Measurements from ENCODE around the gene L3MBTL1.

The L3MBTL1 gene

DNA sequence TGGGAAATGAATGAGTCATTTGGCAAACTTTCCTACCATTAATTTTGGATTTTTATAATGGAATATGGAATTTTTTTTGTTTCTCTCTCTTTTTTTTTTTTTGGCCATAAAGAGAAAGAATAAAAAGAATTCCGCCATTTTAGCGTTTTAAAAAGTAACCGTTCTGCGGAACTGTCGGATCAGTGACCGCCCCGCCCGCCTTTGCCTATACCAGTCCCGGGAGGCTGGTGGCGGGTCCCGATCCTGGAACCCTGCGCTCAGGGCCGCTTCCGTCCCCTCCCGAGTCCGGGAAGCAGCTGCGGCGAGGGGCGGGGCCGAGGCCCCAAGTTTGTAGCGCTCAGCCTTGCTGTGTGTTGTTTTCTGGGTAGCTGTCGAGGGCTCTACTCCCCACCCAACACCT is 609 bp downstream of the L3MBTL1 start:
- no peak for DNase-seq

DNA sequence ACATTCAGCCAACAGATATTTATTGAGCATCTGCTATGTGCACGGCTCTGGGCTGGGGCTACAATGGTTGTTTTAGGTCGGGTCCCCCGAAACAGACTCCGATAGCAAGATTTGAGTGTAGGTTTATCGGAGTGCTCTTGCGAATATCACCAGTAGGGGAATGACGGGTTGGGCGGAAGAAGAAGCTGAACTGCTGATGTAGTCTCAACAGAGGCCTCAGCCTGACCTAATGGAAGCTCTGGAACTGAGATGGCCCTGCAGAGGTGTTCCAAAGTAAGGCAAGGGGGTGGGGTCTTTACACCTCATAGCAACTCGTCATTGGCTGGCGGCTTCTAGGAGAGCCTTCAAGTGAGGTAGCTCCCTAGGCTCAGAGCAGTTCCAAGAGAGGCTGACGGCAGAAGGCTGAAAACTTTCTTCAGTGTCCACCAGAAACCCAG is 1.1 kb downstream of the L3MBTL1 start:
- DNase-seq = no peak

DNA sequence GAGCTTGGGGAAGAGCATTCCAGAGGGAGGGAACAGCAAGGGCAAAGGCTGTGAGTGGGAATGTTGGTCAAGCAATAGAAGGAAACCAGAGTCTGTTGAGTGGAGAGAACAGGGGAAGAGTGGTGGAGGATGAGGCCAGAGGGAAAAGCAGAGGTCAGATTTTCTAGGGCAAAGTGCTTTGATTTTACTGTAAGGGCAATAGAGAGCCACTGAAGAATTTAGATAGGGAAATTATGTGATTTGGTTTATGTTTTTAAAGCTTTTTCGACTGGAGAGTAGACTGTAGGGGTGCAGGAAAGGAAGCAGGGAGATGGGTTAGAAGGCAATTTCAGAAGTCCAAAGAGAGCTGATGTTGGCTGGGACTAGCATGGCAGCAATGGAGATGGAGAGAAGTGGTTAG is 4.4 kb downstream of the L3MBTL1 start:
- DNase-seq = no peak

DNA sequence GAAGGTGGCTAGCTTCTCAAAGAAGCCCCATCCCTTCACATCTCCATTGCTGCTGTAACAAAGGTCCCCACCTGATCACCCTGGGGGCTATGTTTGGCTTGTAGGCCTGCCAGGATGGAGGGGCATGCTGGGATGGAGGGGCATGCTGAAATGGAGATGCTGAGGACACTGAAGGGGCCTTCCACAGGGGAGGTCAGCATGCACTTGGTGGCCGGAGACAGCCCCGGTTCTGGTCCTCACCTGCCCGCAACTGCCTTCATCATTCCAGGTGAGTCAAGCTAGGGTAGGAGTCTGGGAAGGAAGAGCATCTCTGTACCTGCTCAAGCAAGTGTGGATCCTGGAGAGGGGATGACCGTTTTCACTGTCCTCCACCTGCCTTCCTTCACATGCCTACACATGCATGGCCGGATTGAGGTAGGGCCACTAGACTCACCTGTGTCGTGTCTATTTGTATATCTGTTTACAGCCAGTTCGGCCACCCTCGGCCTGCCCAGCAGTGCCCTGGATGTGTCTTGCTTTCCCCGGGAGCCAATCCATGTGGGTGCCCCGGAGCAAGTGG is 6.0 kb downstream of the L3MBTL1 start:
- DNase-seq = no peak

DNA sequence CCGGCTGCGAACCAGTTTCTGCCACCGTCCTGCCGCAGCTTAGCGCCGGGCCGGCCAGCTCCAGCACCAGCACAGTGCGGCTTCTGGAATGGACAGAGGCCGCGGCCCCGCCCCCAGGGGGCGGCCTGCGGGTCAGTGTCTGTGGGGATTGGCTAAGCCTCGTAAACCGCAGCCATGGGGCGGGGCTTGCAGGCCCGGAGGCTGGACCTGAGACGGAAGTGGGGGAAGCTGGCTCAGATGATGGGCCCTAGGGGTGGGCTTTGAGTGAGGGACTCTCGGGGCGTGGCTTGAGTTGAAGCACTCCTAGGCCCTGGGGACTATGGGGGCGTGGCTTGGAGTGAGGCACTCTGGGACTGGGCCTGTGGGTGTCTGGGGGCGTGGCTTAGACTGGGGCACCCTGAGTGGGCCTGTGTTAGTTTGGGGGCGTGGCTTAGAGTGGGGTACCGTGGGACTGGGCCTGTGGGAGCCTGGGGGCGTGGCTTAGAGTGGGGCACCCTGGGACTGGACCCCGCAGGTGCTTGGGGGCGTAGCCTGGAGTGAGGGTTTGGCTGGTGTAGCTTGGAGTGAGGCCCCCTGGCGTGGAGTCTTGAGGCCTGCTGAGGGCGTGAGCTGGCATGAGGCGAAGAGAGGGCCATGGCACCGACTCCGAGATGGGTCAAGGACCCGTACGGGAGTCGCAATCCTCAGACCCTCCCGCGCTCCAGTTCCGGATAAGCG is 6.6 kb downstream of the L3MBTL1 start:
- no peak for DNase-seq

DNA sequence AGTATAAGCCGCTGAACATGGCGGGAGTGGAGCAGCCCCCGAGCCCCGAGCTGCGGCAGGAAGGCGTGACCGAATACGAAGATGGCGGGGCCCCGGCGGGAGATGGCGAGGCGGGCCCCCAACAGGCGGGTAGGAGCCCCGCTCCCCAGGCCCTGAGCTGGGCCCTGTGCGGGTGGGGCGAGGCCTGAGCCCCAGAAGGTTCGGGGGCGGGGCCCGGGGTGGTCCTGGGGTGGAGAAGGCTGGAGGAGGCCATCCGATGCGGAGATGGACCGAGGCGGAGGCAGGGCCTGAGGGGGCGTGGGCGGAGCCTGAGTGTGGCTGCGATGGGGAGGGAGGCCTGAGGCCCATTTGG is 7.1 kb downstream of the L3MBTL1 start:
- DNase-seq = no peak

DNA sequence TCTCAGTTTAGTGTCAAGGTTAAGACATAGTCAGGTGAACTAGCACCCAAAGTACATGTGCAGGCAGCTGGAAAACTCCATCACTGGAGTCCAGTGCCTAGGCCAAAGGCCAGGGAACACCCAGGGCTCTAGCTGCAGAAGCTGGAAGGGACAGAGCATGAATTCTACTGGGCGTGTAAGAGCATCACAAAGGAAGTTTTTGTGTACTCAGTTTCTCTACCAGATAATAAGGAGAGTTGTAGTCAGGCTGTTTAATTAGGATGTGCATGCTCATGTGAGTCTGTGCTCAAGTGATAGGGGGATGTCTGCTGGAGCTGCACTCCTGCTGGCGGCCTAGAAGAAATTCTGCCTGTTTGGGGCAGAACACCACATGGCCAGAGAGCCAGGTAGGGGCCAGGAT is 8.1 kb downstream of the L3MBTL1 start:
- no peak for DNase-seq

DNA sequence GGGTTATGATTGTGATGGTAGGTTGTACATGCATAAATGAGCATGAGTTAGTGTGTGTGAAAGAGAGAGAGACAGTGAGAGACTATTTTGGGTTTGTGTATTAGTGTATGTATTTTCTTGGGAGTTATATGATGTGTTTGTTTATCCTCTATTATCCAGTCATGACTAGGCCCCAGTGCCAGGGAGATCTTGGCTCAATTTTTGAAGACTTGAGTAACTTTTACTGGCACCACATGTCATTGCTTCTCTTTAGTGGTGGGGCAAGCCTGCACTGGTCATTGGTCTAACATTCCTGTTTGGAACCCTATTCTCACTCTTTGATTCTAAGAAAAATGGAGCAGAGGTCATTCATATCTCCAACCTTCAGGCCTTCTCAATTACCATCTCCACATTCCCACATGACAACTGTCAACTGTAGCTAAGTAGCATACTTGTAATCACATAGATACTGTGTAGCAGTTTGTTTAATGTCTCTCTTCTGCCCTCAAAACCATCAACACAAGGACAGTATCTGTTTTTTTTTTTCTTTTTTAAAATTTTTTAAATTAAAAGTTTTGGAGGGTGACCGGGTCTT is 8.8 kb downstream of the L3MBTL1 start:
- no peak for DNase-seq

DNA sequence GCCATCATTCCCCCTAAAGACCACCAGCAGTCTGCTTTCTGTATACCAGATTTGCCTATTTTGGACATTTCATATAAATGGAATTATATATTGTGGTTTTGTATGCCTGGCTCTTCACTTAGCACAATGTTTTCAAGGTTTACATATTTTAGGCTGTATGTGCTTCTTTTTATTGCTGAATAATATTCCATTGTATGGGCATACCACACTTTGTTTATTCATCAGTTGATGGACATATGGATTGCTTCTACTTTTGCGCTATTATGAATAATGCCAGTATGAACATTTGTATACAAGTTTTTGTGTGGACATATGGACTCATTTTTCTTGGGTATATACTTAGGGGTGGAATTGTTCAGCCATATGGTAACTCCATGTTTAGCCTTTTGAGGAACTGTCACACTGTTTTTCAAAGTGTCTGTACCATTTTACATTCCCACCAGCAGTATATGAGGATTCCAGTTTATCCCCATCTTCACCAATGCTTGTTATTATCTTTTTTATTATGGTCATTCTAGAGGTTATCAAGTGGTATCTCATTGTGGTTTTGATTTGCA is 12.7 kb downstream of the L3MBTL1 start:
- no peak for DNase-seq

DNA sequence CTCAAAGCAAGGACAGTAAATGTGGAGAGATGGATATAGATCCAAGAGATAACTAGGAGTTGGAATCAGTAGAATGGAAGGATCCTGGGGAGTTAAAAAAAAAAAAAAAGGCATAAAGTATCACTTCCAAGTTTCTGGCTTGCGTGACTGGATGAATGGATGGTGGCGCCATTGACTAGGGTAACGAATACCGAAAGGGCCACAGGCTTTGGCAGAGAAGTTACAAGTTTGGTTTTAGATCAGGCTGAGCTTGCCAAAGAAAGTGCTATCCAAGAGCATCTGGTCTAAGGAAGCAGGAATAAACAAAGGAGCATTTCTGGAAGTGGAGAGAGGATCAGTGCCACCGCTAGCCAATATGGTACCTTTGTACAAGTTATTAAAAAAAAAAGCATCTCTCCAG is 17.5 kb downstream of the L3MBTL1 start:
- DNase-seq = no peak

DNA sequence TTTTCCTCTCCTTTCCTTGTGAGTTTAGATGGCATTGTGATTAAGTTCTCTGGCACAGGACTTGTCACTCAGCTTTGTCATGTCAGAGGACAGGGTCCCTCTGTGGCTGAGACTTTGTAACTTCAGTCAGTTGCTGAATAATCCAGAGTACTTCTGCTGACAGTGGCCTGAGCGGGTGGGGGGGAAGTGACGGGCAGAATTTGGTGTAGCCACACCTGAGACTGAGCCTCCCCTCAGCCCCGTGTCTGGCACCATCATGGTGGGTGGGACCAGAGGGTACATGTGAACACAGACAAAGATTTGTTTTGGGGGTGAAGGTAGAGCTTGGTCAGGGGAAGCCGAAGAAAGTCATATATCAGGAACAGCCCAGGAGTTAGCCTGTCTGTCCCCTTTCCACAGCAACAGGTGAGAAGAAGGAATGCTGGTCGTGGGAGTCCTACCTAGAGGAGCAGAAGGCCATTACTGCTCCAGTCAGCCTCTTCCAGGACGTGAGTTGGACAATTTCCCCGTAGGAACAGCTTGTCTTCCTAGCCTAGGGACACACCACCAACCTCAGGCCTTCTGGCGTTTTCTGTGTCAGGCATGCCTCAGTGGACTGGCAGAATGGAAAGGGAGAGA is 20.9 kb downstream of the L3MBTL1 start:
- no peak for DNase-seq

DNA sequence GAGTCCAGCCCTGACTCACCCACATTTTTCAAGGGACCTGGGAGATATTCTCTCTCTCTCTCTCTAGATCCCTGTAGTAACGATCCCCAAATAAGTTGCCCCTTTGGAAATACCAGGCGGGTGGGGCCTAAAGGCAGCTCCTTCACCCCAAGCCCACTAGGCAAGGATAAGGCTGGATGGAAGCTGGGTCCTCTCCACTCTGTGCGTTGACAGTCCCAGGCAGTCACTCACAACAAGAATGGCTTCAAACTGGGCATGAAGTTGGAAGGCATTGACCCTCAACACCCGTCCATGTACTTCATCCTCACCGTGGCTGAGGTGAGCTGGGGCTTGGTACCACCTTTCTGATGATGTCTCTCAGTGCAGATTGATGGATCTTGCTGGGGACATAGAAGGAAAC is 21.6 kb downstream of the L3MBTL1 start:
- no peak for DNase-seq

DNA sequence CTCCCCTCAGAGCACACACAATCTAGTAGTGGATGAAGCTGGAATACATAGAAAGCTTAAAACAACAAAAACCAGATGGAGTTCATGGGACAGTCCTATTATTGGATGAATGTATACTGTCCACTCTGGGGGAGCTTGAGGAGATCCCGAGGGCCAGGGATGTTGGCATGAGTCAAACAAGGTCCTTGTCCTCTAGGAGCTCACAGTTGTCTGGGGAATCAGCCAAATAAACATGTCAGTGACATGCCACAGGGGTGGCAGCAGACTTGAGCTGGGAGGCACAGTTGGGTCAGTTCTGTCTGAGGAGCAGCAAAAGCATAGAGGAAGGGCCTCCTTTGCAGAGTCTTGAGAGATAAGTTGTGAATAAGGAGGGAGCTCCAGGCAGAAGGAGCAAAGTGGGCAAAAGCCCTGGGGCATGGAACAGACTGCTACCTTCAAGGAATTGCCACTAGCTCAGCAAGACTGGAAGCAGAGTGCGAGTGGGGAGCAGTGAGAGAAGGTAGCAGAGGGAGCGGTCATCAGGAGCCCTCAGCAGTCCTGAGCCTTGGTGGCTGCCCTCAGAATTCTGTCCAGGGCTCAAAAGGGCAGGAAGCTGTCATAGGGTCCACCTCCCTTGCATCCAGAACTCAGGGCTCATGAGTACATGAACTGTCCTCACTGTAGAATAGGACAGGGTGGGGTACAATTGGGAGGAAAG is 22.1 kb downstream of the L3MBTL1 start:
- no peak for DNase-seq

DNA sequence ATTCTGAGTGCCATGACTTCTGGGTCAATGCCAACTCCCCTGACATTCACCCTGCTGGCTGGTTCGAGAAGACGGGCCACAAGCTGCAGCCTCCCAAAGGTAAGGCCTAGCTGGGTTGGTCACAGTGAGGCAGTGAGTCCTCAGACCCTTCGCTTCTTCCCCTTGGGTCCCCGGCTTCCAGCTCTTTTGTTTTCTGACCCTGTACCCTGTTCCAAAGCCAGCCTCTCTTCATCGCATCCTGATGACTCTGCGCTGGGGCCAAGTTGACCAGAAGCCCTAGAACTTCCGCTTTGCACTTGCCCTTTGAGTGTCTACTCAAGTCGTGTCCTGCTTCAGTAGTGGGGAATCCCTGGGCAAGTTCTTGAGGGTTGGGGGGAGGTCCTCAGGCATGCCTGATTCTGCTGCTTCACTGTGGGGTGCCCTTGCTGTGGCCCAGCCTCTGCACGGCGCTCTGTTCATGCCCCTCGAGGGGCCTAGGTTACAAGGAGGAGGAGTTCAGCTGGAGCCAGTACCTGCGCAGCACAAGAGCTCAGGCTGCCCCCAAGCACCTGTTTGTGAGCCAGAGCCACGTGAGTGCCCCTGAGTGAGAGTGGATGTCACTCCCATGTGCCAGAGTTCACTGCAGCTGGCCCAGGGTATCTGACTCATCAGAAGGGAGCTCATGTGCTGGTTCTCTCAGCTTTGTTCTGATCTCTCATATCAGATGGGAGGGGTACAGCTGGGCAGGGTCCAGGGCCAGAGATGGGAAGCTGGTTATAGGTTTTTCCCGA is 23.0 kb downstream of the L3MBTL1 start:
- DNase-seq = no peak

DNA sequence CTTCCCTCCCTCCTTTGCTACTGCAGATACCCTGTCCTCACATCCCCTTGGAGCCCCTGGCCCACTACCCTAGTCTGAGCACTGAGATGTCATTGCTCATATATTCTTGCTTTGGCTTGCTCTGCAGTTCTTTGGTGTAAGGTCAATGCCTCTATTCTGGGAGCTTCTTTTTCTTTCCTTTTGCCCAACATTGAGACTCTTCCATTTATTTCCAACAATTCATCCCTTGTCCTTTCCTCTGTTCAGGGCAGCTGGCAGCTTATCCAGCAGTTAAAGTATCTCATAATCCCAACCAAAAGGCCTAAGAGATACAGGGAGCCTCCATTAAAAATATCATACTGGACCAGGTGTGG is 23.6 kb downstream of the L3MBTL1 start:
- DNase-seq = no peak

DNA sequence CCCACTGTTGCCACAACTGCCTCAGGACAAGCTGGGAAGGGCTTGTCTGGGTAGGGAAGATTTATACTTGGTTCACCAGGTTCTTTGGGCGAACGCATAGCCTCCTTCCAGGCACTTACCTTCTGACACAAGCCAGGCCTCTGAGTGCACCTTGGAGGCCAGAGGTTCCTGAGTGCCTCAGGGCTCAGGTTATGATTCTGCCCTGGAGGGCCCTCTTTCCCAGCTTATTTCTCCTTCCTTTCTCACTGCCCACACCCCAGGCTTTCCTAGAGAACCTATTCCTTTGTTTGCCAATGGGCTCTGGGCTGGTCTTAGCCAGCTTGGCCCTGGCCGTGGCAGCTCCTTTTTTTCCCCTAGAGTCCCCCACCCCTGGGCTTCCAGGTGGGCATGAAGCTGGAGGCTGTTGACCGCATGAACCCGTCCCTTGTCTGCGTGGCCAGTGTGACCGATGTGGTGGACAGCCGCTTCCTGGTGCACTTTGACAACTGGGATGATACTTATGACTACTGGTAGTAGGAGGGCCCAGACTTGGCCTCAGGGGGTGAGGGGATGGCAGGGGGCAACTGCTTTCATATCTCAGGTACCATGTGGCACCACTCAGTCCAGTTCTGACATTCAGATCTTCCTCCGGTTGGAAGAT is 25.0 kb downstream of the L3MBTL1 start:
- no peak for DNase-seq

DNA sequence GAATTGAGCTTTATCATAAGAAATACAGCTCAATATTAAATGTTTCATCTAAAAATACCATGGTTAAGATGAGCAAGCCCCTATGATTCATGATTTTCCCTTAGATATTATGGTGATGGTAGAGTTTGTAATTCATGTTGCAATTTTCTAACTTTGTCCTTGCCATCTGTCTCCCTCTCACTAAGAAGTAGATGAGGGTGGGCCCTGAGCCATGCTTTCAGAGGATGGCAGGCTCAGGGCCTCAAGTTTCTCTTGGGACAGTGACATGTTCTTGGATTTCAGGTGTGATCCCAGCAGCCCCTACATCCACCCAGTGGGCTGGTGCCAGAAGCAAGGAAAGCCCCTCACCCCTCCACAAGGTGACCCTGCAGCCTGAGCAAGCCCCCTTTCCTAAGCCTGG is 25.6 kb downstream of the L3MBTL1 start:
- no peak for DNase-seq

DNA sequence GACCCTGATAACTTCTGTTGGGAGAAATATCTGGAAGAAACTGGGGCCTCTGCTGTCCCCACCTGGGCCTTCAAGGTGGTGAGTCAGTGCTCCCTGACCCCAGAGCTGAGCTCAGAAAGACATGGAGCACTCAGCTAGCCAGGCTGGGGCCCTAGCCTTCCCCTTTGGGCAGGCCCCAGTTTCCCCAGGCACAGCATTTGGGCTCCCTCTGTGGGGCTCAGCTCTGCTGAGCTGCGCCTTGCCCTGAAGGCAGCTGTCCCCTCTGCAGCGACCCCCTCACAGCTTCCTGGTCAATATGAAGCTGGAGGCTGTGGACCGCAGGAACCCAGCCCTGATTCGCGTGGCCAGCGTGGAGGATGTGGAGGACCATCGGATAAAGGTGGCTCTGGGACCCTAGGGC is 26.5 kb downstream of the L3MBTL1 start:
- DNase-seq = no peak

DNA sequence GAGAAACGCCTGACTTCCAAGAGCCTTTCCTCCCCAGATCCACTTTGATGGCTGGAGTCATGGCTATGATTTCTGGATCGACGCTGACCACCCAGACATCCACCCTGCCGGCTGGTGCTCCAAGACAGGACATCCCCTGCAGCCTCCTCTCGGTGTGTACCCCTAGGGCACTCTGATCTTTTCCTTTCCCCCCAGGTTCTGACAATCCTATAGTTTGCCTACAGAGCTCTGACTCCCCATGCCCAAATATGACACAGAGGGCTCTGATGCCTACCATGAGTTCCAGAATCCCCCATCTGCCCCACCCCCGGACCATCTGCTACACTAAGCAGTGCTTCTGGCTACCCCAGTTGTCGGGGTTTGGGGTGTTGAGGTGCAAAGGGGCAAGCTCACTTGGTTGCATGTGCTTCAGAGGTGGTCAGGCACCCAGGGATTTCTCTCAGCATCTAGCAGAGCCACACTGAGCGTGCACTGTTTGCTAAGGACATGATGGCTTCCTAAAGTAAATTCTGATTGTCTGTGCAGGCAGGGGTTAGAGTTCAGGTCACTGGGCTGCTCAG is 27.4 kb downstream of the L3MBTL1 start:
- DNase-seq = no peak

DNA sequence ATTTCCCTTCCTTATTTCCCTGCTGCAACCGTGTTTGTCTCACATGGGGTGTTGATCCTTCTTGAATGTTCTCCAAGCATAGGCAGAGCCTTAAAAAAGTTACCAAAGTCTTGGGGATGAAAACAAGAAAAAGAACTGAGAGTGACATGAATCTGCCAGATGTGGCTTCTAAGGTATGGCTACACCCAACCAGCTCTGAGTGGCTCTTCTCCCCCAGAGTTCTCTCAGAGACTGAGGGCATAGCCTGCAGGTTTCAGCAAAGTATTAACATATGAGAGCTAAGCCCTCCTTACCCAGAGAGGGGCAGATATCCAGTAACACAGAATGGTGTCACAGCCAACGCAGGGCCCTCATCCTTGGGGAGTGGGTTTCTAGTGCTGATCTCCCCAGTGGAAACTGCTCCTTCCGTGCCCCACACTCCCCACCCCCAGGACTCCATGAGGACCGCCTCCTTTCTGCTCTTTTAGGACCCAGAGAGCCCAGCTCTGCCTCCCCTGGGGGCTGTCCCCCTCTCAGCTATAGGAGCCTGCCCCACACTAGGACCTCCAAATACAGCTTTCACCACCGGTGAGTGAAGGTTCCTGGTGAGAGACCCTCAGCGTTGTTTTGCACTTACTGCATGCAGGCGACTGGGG is 28.0 kb downstream of the L3MBTL1 start:
- DNase-seq = no peak

DNA sequence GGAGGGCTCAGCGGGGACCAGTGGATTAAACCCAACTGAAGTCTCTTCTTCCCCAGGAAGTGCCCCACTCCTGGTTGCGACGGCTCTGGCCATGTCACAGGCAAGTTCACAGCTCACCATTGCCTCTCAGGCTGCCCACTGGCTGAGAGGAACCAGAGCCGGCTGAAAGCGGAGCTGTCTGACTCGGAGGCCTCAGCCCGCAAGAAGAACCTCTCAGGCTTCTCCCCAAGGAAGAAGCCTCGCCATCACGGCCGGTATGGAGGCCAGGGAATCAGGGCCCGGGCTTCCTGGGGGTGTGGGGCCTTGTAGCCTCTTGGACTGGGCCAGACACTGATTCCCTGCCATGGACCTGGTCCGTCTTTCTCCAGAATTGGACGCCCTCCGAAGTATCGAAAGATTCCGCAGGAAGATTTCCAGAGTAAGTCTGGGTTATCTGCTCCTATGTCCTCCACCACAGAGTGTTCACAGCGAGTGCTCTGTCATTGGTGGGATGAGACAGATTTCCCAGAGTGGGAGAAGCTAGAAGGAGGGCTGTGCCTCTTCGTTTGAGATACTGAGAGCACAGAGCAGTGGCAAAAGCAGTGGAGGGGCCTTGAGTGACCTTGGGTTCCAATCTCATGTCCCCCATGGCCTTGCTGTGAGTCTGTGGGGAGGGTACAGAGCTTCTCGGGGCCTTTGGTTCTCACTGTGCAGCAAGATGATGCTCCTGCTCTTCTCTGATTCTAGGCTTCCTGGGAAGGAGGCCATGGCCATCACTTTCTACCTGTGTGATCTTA is 28.7 kb downstream of the L3MBTL1 start:
- no peak for DNase-seq

Measured in NCI-H187 (cell line).